ENCODE measurements around the gene C11orf98. TPM values are rescaled to one million over a fixed set of nuclear protein-coding genes. Genes with fewer than 3 reads are reported as not detected.
A peak's percentile ranks its signal among the peaks of the same experiment; 100 is the strongest.

C11orf98 gene
- total and polyA plus RNA-seq, 2 of the 13 experiments (the other 11 are each of a cell fraction or from before 2014, with no cell fraction given): 30.4 to 91.8 TPM

GRCh38 chr11:62705880-62706849 lies 41.2 kb upstream of the C11orf98 start (continued):
- TF ChIP-seq ZNF142 (CRISPR knock-in tag; IDR thresholded peaks at IDR 0.05) (no peak), TBP (CRISPR knock-in tag; IDR thresholded peaks at IDR 0.05) (no peak), IKZF1 (IDR thresholded peaks at IDR 0.05) (no peak), MED13 (CRISPR knock-in tag; IDR thresholded peaks at IDR 0.05) (no peak), ZNF496 (CRISPR knock-in tag; IDR thresholded peaks at IDR 0.05; ENCODE audit: insufficient replicate concordance) (no peak), ZSCAN29 (CRISPR knock-in tag; conservative IDR thresholded peaks at IDR 0.05) (no peak), ZNF670 (CRISPR knock-in tag; IDR thresholded peaks at IDR 0.05; ENCODE audit: borderline replicate concordance) (no peak), NFAT5 (CRISPR knock-in tag; IDR thresholded peaks at IDR 0.05) (no peak), DMTF1 (CRISPR knock-in tag; IDR thresholded peaks at IDR 0.05) (no peak), THRA (CRISPR knock-in tag; IDR thresholded peaks at IDR 0.05; ENCODE audit: borderline replicate concordance) (no peak), NFRKB (IDR thresholded peaks at IDR 0.05) (no peak), MXD3 (CRISPR knock-in tag; IDR thresholded peaks at IDR 0.05) (peak; percentile 67; the same call in 1 of the 2 replicates)

Data from HepG2 (cell line).